ENCODE measurements around the gene SLC26A9.

- TF ChIP-seq POLR2AphosphoS5 (IDR thresholded peaks at IDR 0.05; ENCODE audit: insufficient read depth, low read depth, low read length) (no peak), CTCF (IDR thresholded peaks at IDR 0.05; ENCODE audit: extremely low read depth in 1 of 2, insufficient read depth in 1 of 2, low read depth in 1 of 2, low read length in 2 of 2) (no peak), MAX (IDR thresholded peaks at IDR 0.05; ENCODE audit: insufficient read depth, insufficient read length) (no peak), JUN (IDR thresholded peaks at IDR 0.05; ENCODE audit: borderline replicate concordance, insufficient read depth, insufficient read length, low read depth) (no peak), POLR2A (IDR thresholded peaks at IDR 0.05; ENCODE audit: low read depth, low read length) (no peak), MYC (IDR thresholded peaks at IDR 0.05; ENCODE audit: low read depth, low read length) (no peak), GATA2 (IDR thresholded peaks at IDR 0.05; ENCODE audit: insufficient read depth, insufficient read length, low read depth, low read length) (no peak)
Observed at GRCh38 chr1:205955499-205955898, 12.2 kb upstream of the SLC26A9 start.
